Uterus (tissue), 4 donors: ENCODE measurements around the gene CIBAR2. TPM values are rescaled to one million over a fixed set of nuclear protein-coding genes. Genes with fewer than 3 reads are reported as not detected.

Source experiments
- DNase-seq, 2 donors: peaks; one replicate each; pipeline ENCODE4 v3.0.0-alpha.2; 2019 to 2020
- H3K27ac ChIP-seq, 2 donors: fragments of 200-600 bp; sonication (generic); 1 replicate in 1 of 2; 2 replicates in 1 of 2; pipeline ENCODE4 v1.5.1; 2016 to 2018
- H3K27me3 ChIP-seq, 2 donors: fragments of 200-600 bp; sonication (generic); one replicate each; pipeline ENCODE4 v1.5.1; 2018 to 2019; ENCODE audit warnings: control low read depth in 1 of 2
- H3K36me3 ChIP-seq, 2 donors: fragments of 200-600 bp; sonication (generic); one replicate each; pipeline ENCODE4 v1.5.1; 2019; ENCODE audit warnings: control low read depth in 1 of 2
- H3K4me1 ChIP-seq, 2 donors: fragments of 200-600 bp; sonication (generic); one replicate each; pipeline ENCODE4 v1.5.1; 2018 to 2019; ENCODE audit warnings: control low read depth in 1 of 2
- H3K4me3 ChIP-seq, 2 donors: fragments of 200-600 bp; sonication (generic); 1 replicate in 1 of 2; 2 replicates in 1 of 2; pipeline ENCODE4 v1.5.1; 2018 to 2019; ENCODE audit warnings: mild to moderate bottlenecking in 1 of 2
- H3K9me3 ChIP-seq, 2 donors: fragments of 200-600 bp; sonication (generic); one replicate each; pipeline ENCODE4 v1.5.1; 2019; ENCODE audit warnings: control low read depth in 1 of 2
- CTCF ChIP-seq, 4 experiments: fragments of 200-600 bp in 2 of 4; fragments of 450-650 bp in 2 of 4; sonication (generic) in 2 of 4; IDR thresholded peaks; one replicate each; pipeline ENCODE4 v1.5.1; 2016 to 2019; ENCODE audit warnings: antibody characterized with exemption in 4 of 4, mild to moderate bottlenecking in 2 of 4, moderate library complexity in 1 of 4
- POLR2A ChIP-seq, 2 donors: fragments of 450-650 bp; IDR thresholded peaks; one replicate each; pipeline ENCODE4 v1.6.1; 2016; ENCODE audit warnings: antibody characterized with exemption in 2 of 2, mild to moderate bottlenecking in 1 of 2, moderate library complexity in 1 of 2
- intact Hi-C: fragments of 100-400 bp; cut with DNase I; formaldehyde crosslinking; loops from one replicate; pipeline ENCODE4 v1.15.1; 2023; ENCODE audit warnings: low total_unique reads
- total RNA-seq, 4 donors: library from RNA; depleted of rRNA in 3 of 4; stranded (reverse); fragments of >200 nt in 3 of 4; gene quantifications; one replicate each; pipeline versions ENCODE4 v1.1.0 to v1.2.4, GENCODE V29; 2014 to 2023
- donor health status: DM: yes; HTN: yes; CAD: no.

Gene CIBAR2
- total RNA-seq, 4 donors from 2014 or later = 2.4 TPM; not detected in 3

GRCh38 chr16:85084841-85085510 lies 27.3 kb downstream of the CIBAR2 start:
- no peak for TF ChIP-seq POLR2A (IDR thresholded peaks at IDR 0.05)
- no peak for TF ChIP-seq CTCF (IDR thresholded peaks at IDR 0.05)
- Histone ChIP-seq H3K9me3 (no peaks in the 10 kb centered on the region), H3K27ac (no peak overlapping the region), H3K4me3 (no peak overlapping the region), H3K4me1 (no peaks in the 10 kb centered on the region), H3K27me3 (no peaks in the 10 kb centered on the region), H3K36me3 (no peaks in the 10 kb centered on the region)
- DNase-seq = no peak
- intact Hi-C loops = no loop called here

- no peak for DNase-seq
- TF ChIP-seq CTCF (IDR thresholded peaks at IDR 0.05) = no peak
- no peak for TF ChIP-seq POLR2A (IDR thresholded peaks at IDR 0.05)
- Histone ChIP-seq H3K4me3 (no peak overlapping the region), H3K4me1 (no peaks in the 10 kb centered on the region), H3K9me3 (no peaks in the 10 kb centered on the region), H3K36me3 (no peaks in the 10 kb centered on the region), H3K27me3 (no peaks in the 10 kb centered on the region), H3K27ac (no peak overlapping the region)
- intact Hi-C loops = no loop called here
These were observed 29.1 kb downstream of the CIBAR2 start for GRCh38 chr16:85083051-85083639.

GRCh38 chr16:85082173-85083050 lies 29.9 kb downstream of the CIBAR2 start:
- H3K36me3 ChIP-seq = no peaks in the 10 kb centered on the region
- no peaks in the 10 kb centered on the region for H3K9me3 ChIP-seq
- H3K4me3 ChIP-seq = no peak overlapping the region
- H3K27me3 ChIP-seq = no peaks in the 10 kb centered on the region
- intact Hi-C loops = no loop called here
- no peak overlapping the region for H3K27ac ChIP-seq
- H3K4me1 ChIP-seq = no peaks in the 10 kb centered on the region
- TF ChIP-seq CTCF (IDR thresholded peaks at IDR 0.05) (no peak), POLR2A (IDR thresholded peaks at IDR 0.05) (no peak)
- no peak for DNase-seq

DNA sequence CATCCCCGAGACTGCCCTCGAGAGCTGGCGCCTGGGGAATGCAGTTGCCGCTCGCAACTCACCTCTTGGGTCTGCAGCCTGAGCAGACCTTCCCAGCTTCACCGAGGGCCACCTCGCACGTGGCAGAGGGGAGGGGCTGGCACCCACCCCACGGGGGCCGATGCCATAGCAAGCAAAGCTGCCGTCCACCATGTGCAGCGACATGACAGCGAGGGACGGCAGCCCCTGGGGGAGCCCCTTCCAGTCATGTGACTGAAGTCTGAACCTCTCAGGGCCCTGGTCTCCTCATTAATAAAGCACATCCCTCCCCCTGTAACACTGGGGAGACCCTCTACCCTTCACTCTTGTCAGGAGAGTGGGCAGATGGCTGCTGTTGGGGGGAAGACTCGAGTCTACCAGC lies 30.5 kb downstream of the CIBAR2 start:
- no peaks in the 10 kb centered on the region for H3K4me1 ChIP-seq
- intact Hi-C loops = no loop called here
- no peaks in the 10 kb centered on the region for H3K36me3 ChIP-seq
- no peak overlapping the region for H3K27ac ChIP-seq
- no peak for DNase-seq
- H3K4me3 ChIP-seq = no peak overlapping the region
- H3K9me3 ChIP-seq = no peaks in the 10 kb centered on the region
- no peaks in the 10 kb centered on the region for H3K27me3 ChIP-seq
- TF ChIP-seq POLR2A (IDR thresholded peaks at IDR 0.05) = no peak
- TF ChIP-seq CTCF (IDR thresholded peaks at IDR 0.05) = no peak

- no peaks in the 10 kb centered on the region for H3K36me3 ChIP-seq
- H3K27ac ChIP-seq = no peak overlapping the region
- H3K4me1 ChIP-seq = no peaks in the 10 kb centered on the region
- no peak overlapping the region for H3K4me3 ChIP-seq
- intact Hi-C loops = no loop called here
- DNase-seq = no peak
- no peaks in the 10 kb centered on the region for H3K9me3 ChIP-seq
- TF ChIP-seq CTCF (IDR thresholded peaks at IDR 0.05) (no peak), POLR2A (IDR thresholded peaks at IDR 0.05) (no peak)
- H3K27me3 ChIP-seq = no peaks in the 10 kb centered on the region
These were observed 31.2 kb downstream of the CIBAR2 start for GRCh38 chr16:85081038-85081437.
